ENCODE data around the gene ARMC8. TPM values are rescaled to one million over a fixed set of nuclear protein-coding genes. Genes with fewer than 3 reads are reported as not detected.

The ARMC8 gene
- total RNA-seq, 2 experiments from 2014 or later: 38.2 to 42.7 TPM

DNA sequence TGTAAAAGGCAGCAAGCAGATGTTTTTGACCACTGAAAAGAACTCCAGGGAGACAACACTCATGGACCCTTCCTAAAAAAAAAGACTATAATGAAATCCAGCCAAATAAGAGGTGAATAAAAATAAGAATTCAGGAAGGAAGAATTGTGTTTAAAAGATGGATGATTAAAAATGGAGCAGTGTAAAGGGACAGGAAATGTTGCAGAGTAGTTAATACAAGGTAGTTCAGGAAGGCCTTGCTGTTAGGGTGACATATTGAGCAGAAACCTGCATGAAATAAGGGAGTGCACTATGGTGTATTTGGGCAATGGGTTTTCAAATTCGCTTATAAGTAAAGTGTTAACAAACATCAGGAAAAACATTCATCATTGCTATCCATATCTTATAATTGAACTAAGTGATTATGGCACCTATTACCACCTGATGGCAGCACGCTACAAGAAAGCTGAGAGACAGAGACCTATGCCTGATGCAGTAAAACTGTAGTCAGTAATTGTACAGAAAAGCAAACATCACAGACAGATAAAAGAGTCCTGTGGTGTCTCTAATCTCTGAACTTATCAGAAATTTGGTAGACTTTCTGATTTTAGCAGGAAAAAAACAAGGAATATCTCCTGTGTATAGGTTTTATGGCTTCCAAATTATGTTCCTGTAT is 6.6 kb upstream of the ARMC8 start:
- peaks cover 1% of the 10 kb centered on the region for H3K27me3 Mint-ChIP-seq (ENCODE audit: low read depth)
- DNase-seq: peak; percentile 76
- no peaks in the 10 kb centered on the region for H3K36me3 Mint-ChIP-seq (ENCODE audit: low read depth)
- intact Hi-C loops (cut with micrococcal nuclease): loop anchor here (1.0 to 5.0 kb wide), 10 partner anchors 105 to 736 kb away; partner anchors contain the start of genes CEP70, MRAS and NME9
- no peaks in the 10 kb centered on the region for H3K9me3 Mint-ChIP-seq
- peaks cover 3% of the 10 kb centered on the region for H3K4me1 Mint-ChIP-seq (ENCODE audit: low read depth)
- CTCF ChIA-PET: interaction anchor here (0.7 to 2.6 kb wide), 10 partner anchors 9 to 238 kb away, joined by 3 to 12 read pairs (median 4); no protein-coding TSS in a partner anchor
- H3K27ac Mint-ChIP-seq: no peak overlapping the region
- no peak overlapping the region for H3K4me3 Mint-ChIP-seq

DNA sequence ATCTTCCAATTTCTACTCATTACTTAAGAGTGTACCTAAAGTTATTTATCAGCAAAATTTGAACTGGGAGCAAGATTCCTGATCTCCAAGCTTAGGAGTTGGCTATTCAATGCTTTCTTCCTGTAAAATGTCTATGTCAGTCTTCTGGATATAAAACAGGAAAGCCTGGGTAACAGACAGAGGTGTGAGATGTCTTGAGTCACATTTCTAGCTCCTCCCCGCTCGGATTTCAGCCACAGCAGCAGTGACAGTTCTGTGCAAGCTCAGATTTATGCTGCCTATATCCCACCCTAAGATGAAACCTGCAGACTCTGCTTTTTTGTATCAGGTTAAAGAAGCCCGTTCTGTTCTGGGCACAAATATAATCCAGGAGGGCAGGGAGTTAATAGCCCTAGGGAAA is 2.1 kb upstream of the ARMC8 start:
- Mint-ChIP-seq H3K27me3 (ENCODE audit: low read depth) (peaks cover 1% of the 10 kb centered on the region), H3K9me3 (no peaks in the 10 kb centered on the region), H3K36me3 (ENCODE audit: low read depth) (peaks cover 3% of the 10 kb centered on the region), H3K4me1 (ENCODE audit: low read depth) (peaks cover 20% of the 10 kb centered on the region), H3K27ac (no peak overlapping the region), H3K4me3 (no peak overlapping the region)
- DNase-seq: peak; percentile 18
- CTCF ChIA-PET: interaction anchor here (0.6 to 2.5 kb wide), 3 partner anchors 11 to 734 kb away, joined by 3 to 12 read pairs (median 3); partner anchors contain the start of gene DBR1
- intact Hi-C loops (cut with micrococcal nuclease): loop anchor here (5.0 kb wide), 2 partner anchors 502 to 1157 kb away; partner anchors contain the start of gene MRPS22

DNA sequence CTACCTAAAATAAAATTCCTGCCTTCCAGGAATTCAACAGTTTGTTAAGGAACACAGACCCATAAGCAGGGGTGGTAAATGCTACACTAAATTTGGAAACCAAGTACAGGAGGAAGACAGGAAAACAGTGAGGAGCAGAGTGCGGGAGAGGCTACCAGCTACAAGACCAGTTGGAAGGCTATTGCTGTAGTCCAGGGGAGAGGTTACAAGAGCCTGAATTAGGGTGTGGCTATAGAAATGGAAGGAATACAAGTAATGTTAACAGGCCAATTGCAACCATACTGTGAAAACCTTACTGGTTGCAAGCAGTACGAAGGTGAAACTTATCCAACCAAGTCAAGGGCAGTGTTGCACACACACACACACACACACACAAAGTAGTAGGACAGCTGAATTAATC is 880 bp upstream of the ARMC8 start:
- CTCF ChIA-PET: interaction anchor here (0.7 to 2.5 kb wide), 4 partner anchors 12 to 682 kb away, joined by 3 to 12 read pairs (median 4); partner anchors contain the start of genes DBR1 and DZIP1L

DNA sequence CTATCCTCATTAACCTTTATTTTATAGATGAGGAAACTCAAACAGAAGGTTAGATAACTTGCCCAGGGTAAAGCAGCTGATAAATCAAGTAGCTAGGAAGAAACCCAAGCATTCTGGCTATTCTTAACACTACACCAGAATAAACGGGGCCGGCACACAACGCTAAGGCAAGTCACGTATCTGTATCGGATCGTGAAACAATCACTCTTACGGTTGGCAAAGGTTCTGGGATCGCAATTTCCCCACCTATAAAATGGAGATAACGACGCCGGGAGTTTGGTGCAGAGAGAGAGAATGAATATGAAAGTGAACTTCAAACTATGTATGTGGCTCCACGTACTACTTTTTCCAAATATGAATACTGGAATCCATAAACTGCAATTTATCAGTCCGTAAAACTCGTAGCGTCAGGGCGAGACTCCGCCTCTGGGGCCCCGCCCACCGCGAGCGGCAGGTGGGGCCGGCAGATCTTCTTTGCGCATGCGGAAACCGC is 252 bp upstream of the ARMC8 start:
- intact Hi-C loops (cut with micrococcal nuclease): loop anchor here (1.0 to 5.0 kb wide), 6 partner anchors 13 to 1155 kb away; partner anchors contain the start of genes DBR1, ESYT3, MRPS22 and NME9
- Mint-ChIP-seq H3K9me3 (no peaks in the 10 kb centered on the region), H3K27ac (peak overlapping the region; percentile 92), H3K4me1 (ENCODE audit: low read depth) (peaks cover 27% of the 10 kb centered on the region), H3K4me3 (peak overlapping the region; percentile 95), H3K36me3 (ENCODE audit: low read depth) (peaks cover 10% of the 10 kb centered on the region), H3K27me3 (ENCODE audit: low read depth) (peaks cover 1% of the 10 kb centered on the region)
- peak; percentile 91 for DNase-seq
- CTCF ChIA-PET: interaction anchor here (0.7 to 2.5 kb wide), 4 partner anchors 13 to 681 kb away, joined by 3 to 12 read pairs (median 4); partner anchors contain the start of genes DBR1 and DZIP1L

More for the DNA sequence above, 880 bp upstream of the ARMC8 start:
- Mint-ChIP-seq H3K9me3 (no peaks in the 10 kb centered on the region), H3K27ac (no peak overlapping the region), H3K36me3 (ENCODE audit: low read depth) (peaks cover 6% of the 10 kb centered on the region), H3K4me1 (ENCODE audit: low read depth) (peaks cover 22% of the 10 kb centered on the region), H3K4me3 (peak overlapping the region; percentile 95), H3K27me3 (ENCODE audit: low read depth) (peaks cover 1% of the 10 kb centered on the region)
- intact Hi-C loops (cut with micrococcal nuclease): loop anchor here (1.0 to 5.0 kb wide), 4 partner anchors 49 to 1156 kb away; partner anchors contain the start of genes ESYT3 and MRPS22
- no peak for DNase-seq

DNA sequence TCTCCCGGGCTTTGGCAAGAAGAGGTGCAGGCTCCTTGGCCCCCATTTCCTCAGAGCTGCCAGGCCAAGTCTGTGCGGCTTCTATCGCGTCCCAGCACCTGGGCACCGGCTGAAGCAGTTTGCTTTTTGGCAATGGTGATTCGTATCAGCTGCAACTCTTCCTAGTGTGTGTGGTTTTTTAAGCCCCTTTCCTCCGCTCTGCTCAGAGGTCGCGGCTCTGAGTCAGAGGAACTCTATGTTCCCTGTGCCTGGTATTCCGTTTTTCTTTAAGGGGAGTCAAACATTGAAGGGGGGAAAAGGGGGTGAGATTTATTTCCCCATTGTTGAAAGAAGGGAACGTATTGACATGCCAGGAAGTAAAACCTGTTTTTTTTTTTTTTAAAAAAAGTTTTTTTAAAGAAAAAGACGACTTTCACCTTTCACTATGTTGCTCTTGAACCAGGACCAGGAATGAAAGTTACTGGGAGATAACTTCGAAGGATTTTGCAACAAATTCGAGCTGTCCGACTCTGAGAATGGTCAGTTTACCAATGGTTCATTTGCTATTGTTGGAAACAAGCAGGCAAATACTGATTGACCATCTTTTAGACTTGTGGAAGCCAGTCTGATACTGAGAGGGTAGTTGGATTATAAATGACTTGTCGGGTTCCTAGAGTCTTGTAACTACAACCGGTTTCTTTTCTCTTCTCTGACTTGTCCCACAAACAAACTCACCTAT is 1.1 kb downstream of the ARMC8 start:
- peaks cover 1% of the 10 kb centered on the region for H3K27me3 Mint-ChIP-seq (ENCODE audit: low read depth)
- H3K4me3 Mint-ChIP-seq: peak overlapping the region; percentile 95
- H3K9me3 Mint-ChIP-seq: no peaks in the 10 kb centered on the region
- peak overlapping the region; percentile 92 for H3K27ac Mint-ChIP-seq
- intact Hi-C loops (cut with micrococcal nuclease): loop anchor here (5.0 kb wide), 1 partner anchor 1154 kb away; the partner anchor contains the start of gene MRPS22
- H3K4me1 Mint-ChIP-seq (ENCODE audit: low read depth): peaks cover 27% of the 10 kb centered on the region
- CTCF ChIA-PET: interaction anchor here (1.3 kb wide), 1 partner anchor 141 kb away, joined by 5 read pairs; no protein-coding TSS in a partner anchor
- peak; percentile 31 for DNase-seq
- H3K36me3 Mint-ChIP-seq (ENCODE audit: low read depth): peaks cover 11% of the 10 kb centered on the region

DNA sequence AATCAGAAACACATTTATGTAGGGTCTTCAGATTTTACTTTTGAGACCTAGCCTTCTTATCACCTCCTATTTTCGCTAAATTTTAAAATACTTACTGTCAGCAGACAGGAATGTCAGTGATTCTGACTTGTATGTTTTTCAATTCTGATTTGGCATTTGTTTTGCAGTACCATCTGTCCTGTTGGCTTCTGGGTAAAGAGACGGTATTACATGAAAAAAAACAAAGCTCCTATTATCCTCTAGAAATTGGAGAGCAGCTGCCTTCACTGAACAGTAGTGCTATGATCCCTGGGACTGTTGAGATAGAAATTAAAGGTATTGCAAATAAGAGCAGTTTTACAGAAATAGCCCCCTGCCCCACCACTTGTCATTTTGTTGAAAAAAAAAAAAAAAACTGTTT is 8.4 kb downstream of the ARMC8 start:
- CTCF ChIA-PET: no interaction called here
- H3K4me1 Mint-ChIP-seq (ENCODE audit: low read depth): peaks cover 38% of the 10 kb centered on the region
- no peaks in the 10 kb centered on the region for H3K27me3 Mint-ChIP-seq (ENCODE audit: low read depth)
- no peaks in the 10 kb centered on the region for H3K9me3 Mint-ChIP-seq
- H3K27ac Mint-ChIP-seq: no peak overlapping the region
- no peak overlapping the region for H3K4me3 Mint-ChIP-seq
- no peak for DNase-seq
- peaks cover 18% of the 10 kb centered on the region for H3K36me3 Mint-ChIP-seq (ENCODE audit: low read depth)
- intact Hi-C loops (cut with micrococcal nuclease): no loop called here

DNA sequence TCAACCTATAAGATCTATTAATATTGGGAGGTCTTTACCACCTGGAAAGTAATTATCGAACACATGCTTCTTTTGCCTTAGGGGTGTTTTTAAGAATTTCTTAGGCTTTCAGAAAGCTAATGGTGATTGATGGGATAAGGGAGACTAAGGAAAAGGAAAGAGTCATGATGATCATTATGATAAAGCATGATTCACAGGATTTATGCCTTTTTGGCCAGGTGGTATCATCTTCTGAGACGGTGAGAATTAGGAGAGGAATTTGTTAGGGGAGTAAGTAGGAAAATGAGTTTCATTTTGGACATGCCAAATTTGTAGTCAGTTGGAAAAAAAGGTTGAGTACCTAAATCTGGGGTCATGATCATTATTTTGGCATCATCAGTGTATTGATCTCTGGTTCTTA is 8.9 kb downstream of the ARMC8 start:
- CTCF ChIA-PET: no interaction called here
- intact Hi-C loops (cut with micrococcal nuclease): no loop called here
- Mint-ChIP-seq H3K27ac (no peak overlapping the region), H3K36me3 (ENCODE audit: low read depth) (peaks cover 15% of the 10 kb centered on the region), H3K4me1 (ENCODE audit: low read depth) (peaks cover 34% of the 10 kb centered on the region), H3K4me3 (no peak overlapping the region), H3K9me3 (no peaks in the 10 kb centered on the region), H3K27me3 (ENCODE audit: low read depth) (no peaks in the 10 kb centered on the region)
- no peak for DNase-seq

DNA sequence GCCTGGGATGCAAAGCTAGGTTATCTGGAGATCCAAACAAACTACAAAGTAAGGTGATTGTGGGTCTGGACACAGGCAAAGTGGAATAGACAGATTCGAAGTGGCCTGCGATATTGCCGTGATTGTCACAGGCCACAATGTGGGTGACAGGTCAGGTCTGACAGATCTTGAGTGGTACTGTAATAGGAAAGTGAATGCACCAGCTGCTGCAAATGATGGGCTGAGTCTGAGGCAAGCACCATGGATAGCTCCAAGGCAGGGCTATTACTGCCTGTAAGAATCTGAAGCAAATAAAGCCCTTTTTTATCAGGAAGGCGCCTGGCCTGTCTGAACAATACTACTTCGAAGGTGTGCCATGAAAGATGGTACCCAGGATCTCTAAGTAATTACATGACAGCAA is 10.0 kb downstream of the ARMC8 start:
- H3K4me3 Mint-ChIP-seq: no peak overlapping the region
- DNase-seq: peak; percentile 51
- CTCF ChIA-PET: interaction anchor here (0.6 kb wide), 1 partner anchor 356 kb away, joined by 5 read pairs; no protein-coding TSS in a partner anchor
- no peaks in the 10 kb centered on the region for H3K9me3 Mint-ChIP-seq
- intact Hi-C loops (cut with micrococcal nuclease): no loop called here
- no peak overlapping the region for H3K27ac Mint-ChIP-seq
- peaks cover 35% of the 10 kb centered on the region for H3K4me1 Mint-ChIP-seq (ENCODE audit: low read depth)
- no peaks in the 10 kb centered on the region for H3K27me3 Mint-ChIP-seq (ENCODE audit: low read depth)
- H3K36me3 Mint-ChIP-seq (ENCODE audit: low read depth): peaks cover 11% of the 10 kb centered on the region

DNA sequence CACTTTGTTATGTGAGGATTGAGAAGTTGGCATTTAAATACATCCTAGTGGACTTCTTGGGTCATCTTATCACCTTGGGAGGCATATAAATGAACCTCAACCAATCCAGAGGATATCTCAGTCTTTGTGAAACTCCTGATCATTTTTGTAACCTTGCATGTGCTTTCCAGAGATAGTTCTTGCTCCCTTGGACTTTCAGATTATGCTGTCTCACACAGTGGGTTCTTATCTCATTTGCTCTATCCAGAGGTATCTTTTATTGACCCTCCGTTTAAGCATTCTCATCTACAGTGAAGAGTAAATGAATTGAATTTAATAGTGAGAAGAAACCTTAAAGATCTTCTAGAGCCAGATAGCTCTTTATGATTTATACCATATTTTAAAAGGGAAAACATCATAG is 10.4 kb downstream of the ARMC8 start:
- CTCF ChIA-PET: interaction anchor here (0.6 kb wide), 1 partner anchor 356 kb away, joined by 5 read pairs; no protein-coding TSS in a partner anchor

DNA sequence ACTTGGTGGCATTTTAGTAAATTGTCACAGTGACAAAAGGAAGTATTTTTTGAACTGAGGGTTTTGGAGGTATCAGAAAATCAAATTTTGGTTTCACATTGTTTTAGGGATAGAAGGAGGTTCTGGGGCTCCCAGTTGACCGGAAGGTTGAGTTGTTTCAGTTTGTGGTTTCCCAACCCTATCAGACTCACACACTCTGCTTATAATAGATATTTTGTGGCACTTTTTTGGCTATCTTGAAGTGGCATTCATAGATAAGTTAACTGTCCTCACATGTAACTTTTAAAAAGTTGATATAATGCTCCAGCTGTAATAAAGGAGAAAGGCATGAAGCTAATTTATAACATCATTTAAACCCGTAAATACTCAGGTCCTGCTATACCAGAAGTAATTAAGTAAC is 12.8 kb downstream of the ARMC8 start:
- Mint-ChIP-seq H3K4me1 (ENCODE audit: low read depth) (peaks cover 53% of the 10 kb centered on the region), H3K4me3 (no peak overlapping the region), H3K36me3 (ENCODE audit: low read depth) (peaks cover 10% of the 10 kb centered on the region), H3K27me3 (ENCODE audit: low read depth) (no peaks in the 10 kb centered on the region), H3K27ac (no peak overlapping the region), H3K9me3 (no peaks in the 10 kb centered on the region)
- CTCF ChIA-PET: no interaction called here
- intact Hi-C loops (cut with micrococcal nuclease): no loop called here
- DNase-seq: no peak

More for the DNA sequence above, 10.4 kb downstream of the ARMC8 start:
- DNase-seq: no peak
- intact Hi-C loops (cut with micrococcal nuclease): no loop called here
- Mint-ChIP-seq H3K4me3 (no peak overlapping the region), H3K27me3 (ENCODE audit: low read depth) (no peaks in the 10 kb centered on the region), H3K9me3 (no peaks in the 10 kb centered on the region), H3K4me1 (ENCODE audit: low read depth) (peaks cover 35% of the 10 kb centered on the region), H3K27ac (no peak overlapping the region), H3K36me3 (ENCODE audit: low read depth) (peaks cover 11% of the 10 kb centered on the region)

DNA sequence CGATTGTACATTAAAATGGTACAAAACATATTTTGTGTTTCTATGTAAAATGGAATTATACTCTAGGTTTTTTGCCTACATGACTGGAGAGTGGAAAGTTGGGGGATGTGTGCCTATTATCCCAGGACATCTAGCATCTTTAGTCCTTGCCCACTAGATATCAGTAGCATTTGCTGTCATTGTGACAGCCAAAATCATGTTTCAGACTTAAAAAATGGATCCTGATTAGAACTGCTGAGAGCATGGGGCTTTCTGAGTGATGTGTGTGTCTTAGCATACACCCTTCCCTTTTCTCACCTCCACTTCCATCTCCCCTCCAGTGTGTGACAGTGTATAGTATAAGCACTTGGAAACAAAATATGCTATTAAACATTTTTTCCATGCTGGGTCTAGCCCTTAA is 13.3 kb downstream of the ARMC8 start:
- H3K36me3 Mint-ChIP-seq (ENCODE audit: low read depth): peaks cover 10% of the 10 kb centered on the region
- H3K27me3 Mint-ChIP-seq (ENCODE audit: low read depth): no peaks in the 10 kb centered on the region
- peaks cover 54% of the 10 kb centered on the region for H3K4me1 Mint-ChIP-seq (ENCODE audit: low read depth)
- no peak for DNase-seq
- intact Hi-C loops (cut with micrococcal nuclease): no loop called here
- no peak overlapping the region for H3K4me3 Mint-ChIP-seq
- no peaks in the 10 kb centered on the region for H3K9me3 Mint-ChIP-seq
- no peak overlapping the region for H3K27ac Mint-ChIP-seq
- CTCF ChIA-PET: no interaction called here

Data from activated naive CD4-positive, alpha-beta T cell treated with anti-CD3 and anti-CD28 coated beads for 36 hours (primary cell).